Neural cell (in vitro differentiated cells): ENCODE results near the gene CKAP5.

Source experiments
- EP300 ChIP-seq: fragments of 450-650 bp; conservative IDR thresholded peaks from 2 replicates; pipeline ENCODE4 v1.6.1; 2014; ENCODE audit warnings: antibody characterized with exemption, mild to moderate bottlenecking, moderate library complexity; ENCODE audit not compliant: poor library complexity, severe bottlenecking
- EZH2 ChIP-seq: fragments of 200-600, 300-800 bp; shearing (Covaris generic), sonication (generic); IDR thresholded peaks from 2 replicates; pipeline ENCODE4 v1.6.1; 2014; ENCODE audit warnings: antibody characterized with exemption, low read length, borderline replicate concordance, mild to moderate bottlenecking; ENCODE audit not compliant: insufficient read depth, poor library complexity, severe bottlenecking
- POLR2AphosphoS5 ChIP-seq: IDR thresholded peaks from 2 replicates; pipeline ENCODE4 v1.6.1; 2012
- RAD21 ChIP-seq: fragments of 450-650 bp; conservative IDR thresholded peaks from 2 replicates; pipeline ENCODE4 v1.6.1; 2014; ENCODE audit warnings: antibody characterized with exemption, mild to moderate bottlenecking, moderate library complexity
- SMC3 ChIP-seq: fragments of 450-650 bp; conservative IDR thresholded peaks from 2 replicates; pipeline ENCODE4 v1.6.1; 2014; ENCODE audit warnings: antibody characterized with exemption, mild to moderate bottlenecking, moderate library complexity; ENCODE audit not compliant: poor library complexity
- TF ChIP-seq, protein P1 (sequence below): fragments of 450-650 bp; IDR thresholded peaks from 2 replicates; pipeline ENCODE4 v1.5.1; 2014; ENCODE audit warnings: antibody characterized with exemption, mild to moderate bottlenecking, moderate library complexity; ENCODE audit not compliant: poor library complexity, severe bottlenecking
- TF ChIP-seq, protein P2 (sequence below): IDR thresholded peaks from 2 replicates; pipeline ENCODE4 v1.6.1; 2012; ENCODE audit warnings: borderline replicate concordance

DNA sequence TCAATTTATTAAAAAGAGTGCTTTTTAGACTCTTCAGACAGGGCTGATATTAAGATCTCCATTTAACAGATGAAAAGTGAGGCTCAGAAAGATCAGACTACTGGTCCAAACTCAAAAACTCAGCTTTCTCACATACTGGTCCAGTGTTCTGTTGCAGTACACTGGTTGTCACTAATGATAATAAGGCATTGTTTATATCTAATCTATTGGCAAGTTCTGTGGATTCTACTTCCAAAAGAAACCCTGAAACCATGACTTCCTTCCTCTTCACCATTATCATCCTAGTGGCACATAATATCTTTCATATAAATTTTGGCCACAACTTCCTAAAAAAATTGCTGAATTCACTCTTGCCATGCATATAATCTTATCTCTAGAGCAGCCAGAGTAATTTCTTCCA is 90.1 kb downstream of the CKAP5 start:
- no peak for TF ChIP-seq POLR2AphosphoS5
- TF ChIP-seq, protein P1, sequence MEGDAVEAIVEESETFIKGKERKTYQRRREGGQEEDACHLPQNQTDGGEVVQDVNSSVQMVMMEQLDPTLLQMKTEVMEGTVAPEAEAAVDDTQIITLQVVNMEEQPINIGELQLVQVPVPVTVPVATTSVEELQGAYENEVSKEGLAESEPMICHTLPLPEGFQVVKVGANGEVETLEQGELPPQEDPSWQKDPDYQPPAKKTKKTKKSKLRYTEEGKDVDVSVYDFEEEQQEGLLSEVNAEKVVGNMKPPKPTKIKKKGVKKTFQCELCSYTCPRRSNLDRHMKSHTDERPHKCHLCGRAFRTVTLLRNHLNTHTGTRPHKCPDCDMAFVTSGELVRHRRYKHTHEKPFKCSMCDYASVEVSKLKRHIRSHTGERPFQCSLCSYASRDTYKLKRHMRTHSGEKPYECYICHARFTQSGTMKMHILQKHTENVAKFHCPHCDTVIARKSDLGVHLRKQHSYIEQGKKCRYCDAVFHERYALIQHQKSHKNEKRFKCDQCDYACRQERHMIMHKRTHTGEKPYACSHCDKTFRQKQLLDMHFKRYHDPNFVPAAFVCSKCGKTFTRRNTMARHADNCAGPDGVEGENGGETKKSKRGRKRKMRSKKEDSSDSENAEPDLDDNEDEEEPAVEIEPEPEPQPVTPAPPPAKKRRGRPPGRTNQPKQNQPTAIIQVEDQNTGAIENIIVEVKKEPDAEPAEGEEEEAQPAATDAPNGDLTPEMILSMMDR, result no peak
- TF ChIP-seq, protein P2, sequence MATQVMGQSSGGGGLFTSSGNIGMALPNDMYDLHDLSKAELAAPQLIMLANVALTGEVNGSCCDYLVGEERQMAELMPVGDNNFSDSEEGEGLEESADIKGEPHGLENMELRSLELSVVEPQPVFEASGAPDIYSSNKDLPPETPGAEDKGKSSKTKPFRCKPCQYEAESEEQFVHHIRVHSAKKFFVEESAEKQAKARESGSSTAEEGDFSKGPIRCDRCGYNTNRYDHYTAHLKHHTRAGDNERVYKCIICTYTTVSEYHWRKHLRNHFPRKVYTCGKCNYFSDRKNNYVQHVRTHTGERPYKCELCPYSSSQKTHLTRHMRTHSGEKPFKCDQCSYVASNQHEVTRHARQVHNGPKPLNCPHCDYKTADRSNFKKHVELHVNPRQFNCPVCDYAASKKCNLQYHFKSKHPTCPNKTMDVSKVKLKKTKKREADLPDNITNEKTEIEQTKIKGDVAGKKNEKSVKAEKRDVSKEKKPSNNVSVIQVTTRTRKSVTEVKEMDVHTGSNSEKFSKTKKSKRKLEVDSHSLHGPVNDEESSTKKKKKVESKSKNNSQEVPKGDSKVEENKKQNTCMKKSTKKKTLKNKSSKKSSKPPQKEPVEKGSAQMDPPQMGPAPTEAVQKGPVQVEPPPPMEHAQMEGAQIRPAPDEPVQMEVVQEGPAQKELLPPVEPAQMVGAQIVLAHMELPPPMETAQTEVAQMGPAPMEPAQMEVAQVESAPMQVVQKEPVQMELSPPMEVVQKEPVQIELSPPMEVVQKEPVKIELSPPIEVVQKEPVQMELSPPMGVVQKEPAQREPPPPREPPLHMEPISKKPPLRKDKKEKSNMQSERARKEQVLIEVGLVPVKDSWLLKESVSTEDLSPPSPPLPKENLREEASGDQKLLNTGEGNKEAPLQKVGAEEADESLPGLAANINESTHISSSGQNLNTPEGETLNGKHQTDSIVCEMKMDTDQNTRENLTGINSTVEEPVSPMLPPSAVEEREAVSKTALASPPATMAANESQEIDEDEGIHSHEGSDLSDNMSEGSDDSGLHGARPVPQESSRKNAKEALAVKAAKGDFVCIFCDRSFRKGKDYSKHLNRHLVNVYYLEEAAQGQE, result no peak
- no peak for TF ChIP-seq EZH2
- TF ChIP-seq RAD21, result no peak
- no peak for TF ChIP-seq EP300
- no peak for TF ChIP-seq SMC3
